H9 (cell line): ENCODE measurements around the gene COL23A1. TPM values are rescaled to one million over a fixed set of nuclear protein-coding genes. Genes with fewer than 3 reads are reported as not detected.

Experiments
- DNase-seq: peaks from one replicate; pipeline ENCODE4 v3.0.0-alpha.2; 2017
- H2AFZ ChIP-seq: one replicate; pipeline ENCODE4 v1.6.1; 2013; ENCODE audit warnings: mild to moderate bottlenecking, low read length, control low read depth, moderate library complexity
- H2AK5ac ChIP-seq: 2 replicates; pipeline ENCODE4 v1.6.1; 2013; ENCODE audit warnings: low read length, control low read depth, mixed read lengths; ENCODE audit not compliant: insufficient read length
- H2BK120ac ChIP-seq: one replicate; pipeline ENCODE4 v1.6.1; 2013; ENCODE audit warnings: low read depth, mild to moderate bottlenecking, low read length, control low read depth, inconsistent platforms; ENCODE audit not compliant: poor library complexity, severe bottlenecking
- H2BK12ac ChIP-seq: 2 replicates; pipeline ENCODE4 v1.6.1; 2013; ENCODE audit warnings: low read length, control low read depth, mixed read lengths, low read depth; ENCODE audit not compliant: insufficient read length
- H2BK15ac ChIP-seq: 2 replicates; pipeline ENCODE4 v1.6.1; 2013; ENCODE audit warnings: low read depth, low read length, control low read depth
- H2BK20ac ChIP-seq: one replicate; pipeline ENCODE4 v1.6.1; 2013; ENCODE audit warnings: low read depth, mild to moderate bottlenecking, low read length, control low read depth, inconsistent platforms; ENCODE audit not compliant: poor library complexity, severe bottlenecking
- H2BK5ac ChIP-seq: 2 replicates; pipeline ENCODE4 v1.6.1; 2013; ENCODE audit warnings: low read length, control low read depth, mixed read lengths; ENCODE audit not compliant: insufficient read length
- H3K14ac ChIP-seq: 2 replicates; pipeline ENCODE4 v1.6.1; 2013; ENCODE audit warnings: low read length, control low read depth; ENCODE audit not compliant: insufficient read depth
- H3K18ac ChIP-seq: 2 replicates; pipeline ENCODE4 v1.6.1; 2013; ENCODE audit warnings: low read depth, mild to moderate bottlenecking, mixed read lengths, low read length, control low read depth; ENCODE audit not compliant: insufficient read length
- H3K23ac ChIP-seq: 2 replicates; pipeline ENCODE4 v1.6.1; 2013; ENCODE audit warnings: low read length, control low read depth, mixed read lengths, low read depth; ENCODE audit not compliant: insufficient read length
- H3K23me2 ChIP-seq: 2 replicates; pipeline ENCODE4 v1.6.1; 2013; ENCODE audit warnings: low read depth, mild to moderate bottlenecking, mixed read lengths, low read length, control low read depth; ENCODE audit not compliant: insufficient read length, poor library complexity, severe bottlenecking
- H3K27ac ChIP-seq: 2 replicates; pipeline ENCODE4 v1.5.1; 2013; ENCODE audit warnings: low read length, control low read depth, mixed read lengths, low read depth; ENCODE audit not compliant: insufficient read length
- H3K27me3 ChIP-seq: 2 replicates; pipeline ENCODE4 v1.6.1; 2013; ENCODE audit warnings: low read length, control low read depth, inconsistent platforms; ENCODE audit not compliant: insufficient read depth
- H3K4ac ChIP-seq: 2 replicates; pipeline ENCODE4 v1.6.1; 2013; ENCODE audit warnings: low read depth, mild to moderate bottlenecking, control low read depth, inconsistent platforms, low read length, moderate library complexity
- H3K4me1 ChIP-seq: 2 replicates; pipeline ENCODE4 v1.6.1; 2013; ENCODE audit warnings: low read length, control low read depth, inconsistent platforms; ENCODE audit not compliant: insufficient read depth
- H3K4me2 ChIP-seq: 2 replicates; pipeline ENCODE4 v1.6.1; 2013; ENCODE audit warnings: low read length, control low read depth, mixed read lengths; ENCODE audit not compliant: insufficient read length, insufficient read depth
- H3K56ac ChIP-seq: 2 replicates; pipeline ENCODE4 v1.6.1; 2013; ENCODE audit warnings: low read depth, mild to moderate bottlenecking, mixed read lengths, low read length, control low read depth; ENCODE audit not compliant: insufficient read length
- H3K79me1 ChIP-seq: 2 replicates; pipeline ENCODE4 v1.6.1; 2013; ENCODE audit warnings: low read depth, mild to moderate bottlenecking, moderate library complexity, low read length, control low read depth, inconsistent platforms; ENCODE audit not compliant: insufficient read depth, poor library complexity, severe bottlenecking
- H3K79me2 ChIP-seq: 2 replicates; pipeline ENCODE4 v1.6.1; 2013; ENCODE audit warnings: low read length, control low read depth, inconsistent platforms; ENCODE audit not compliant: insufficient read depth
- H3K9ac ChIP-seq: 2 replicates; pipeline ENCODE4 v1.6.1; 2013; ENCODE audit warnings: low read length, control low read depth, mixed read lengths; ENCODE audit not compliant: insufficient read length; ENCODE audit errors: extremely low read depth
- H3K9me3 ChIP-seq: one replicate; pipeline ENCODE4 v1.6.1; 2013; ENCODE audit warnings: low read depth, low read length, inconsistent platforms; ENCODE audit not compliant: control insufficient read depth
- H3T11ph ChIP-seq: one replicate; pipeline ENCODE4 v1.6.1; 2013; ENCODE audit warnings: mild to moderate bottlenecking, low read length, control low read depth, inconsistent platforms
- H4K20me1 ChIP-seq: one replicate; pipeline ENCODE4 v1.6.1; 2013; ENCODE audit not compliant: control insufficient read depth, insufficient read length, insufficient read depth
- H4K5ac ChIP-seq: 2 replicates; pipeline ENCODE4 v1.6.1; 2013; ENCODE audit warnings: low read depth, mild to moderate bottlenecking, mixed read lengths, low read length, control low read depth; ENCODE audit not compliant: insufficient read length
- H4K8ac ChIP-seq: replicated peaks from 2 replicates; pipeline ENCODE4 v1.6.1; 2013; ENCODE audit warnings: low read length, control low read depth, mixed read lengths, low read depth; ENCODE audit not compliant: insufficient read length
- H4K91ac ChIP-seq: 2 replicates; pipeline ENCODE4 v1.6.1; 2013; ENCODE audit warnings: low read depth, mild to moderate bottlenecking, moderate library complexity, mixed read lengths, low read length, control low read depth; ENCODE audit not compliant: insufficient read length
- H3K27ac Mint-ChIP-seq, 3 experiments: 2 replicates in 2 of 3; 3 replicates in 1 of 3; pipeline ENCODE4 v1.8.0; 2020 to 2021; ENCODE audit warnings: mixed read lengths in 3 of 3, mild to moderate bottlenecking in 1 of 3, moderate library complexity in 1 of 3
- H3K27me3 Mint-ChIP-seq: 2 replicates; pipeline ENCODE4 v1.8.0; 2021; ENCODE audit warnings: low read depth, mild to moderate bottlenecking, moderate library complexity, mixed read lengths
- H3K36me3 Mint-ChIP-seq, 3 experiments: 2 replicates in 2 of 3; 3 replicates in 1 of 3; pipeline ENCODE4 v1.8.0; 2020 to 2021; ENCODE audit warnings: low read depth in 3 of 3, mixed read lengths in 3 of 3; ENCODE audit not compliant: insufficient read depth in 1 of 3
- H3K4me1 Mint-ChIP-seq, 2 experiments: 2 replicates each; pipeline ENCODE4 v1.8.0; 2020; ENCODE audit warnings: mixed read lengths in 2 of 2
- H3K4me3 Mint-ChIP-seq, 2 experiments: 2 replicates in 1 of 2; 3 replicates in 1 of 2; pipeline ENCODE4 v1.8.0; 2020 to 2021; ENCODE audit warnings: mild to moderate bottlenecking in 2 of 2, mixed read lengths in 2 of 2, moderate library complexity in 1 of 2
- H3K9me3 Mint-ChIP-seq, 2 experiments: 2 replicates in 1 of 2; 3 replicates in 1 of 2; pipeline ENCODE4 v1.8.0; 2020; ENCODE audit warnings: mild to moderate bottlenecking in 2 of 2, mixed read lengths in 2 of 2, moderate library complexity in 1 of 2
- CTCF ChIP-seq: fragments of 200-600 bp; sonication (generic); conservative IDR thresholded peaks from 3 replicates; pipeline ENCODE4 v1.8.0; 2021; ENCODE audit warnings: antibody characterized with exemption, mild to moderate bottlenecking
- WGBS: extraction: QIAGEN DNeasy Blood & Tissue Kit; methylation state at CpG from one replicate; pipeline ENCODE4 v1.1.7; 2013; ENCODE audit warnings: missing lambda C conversion rate, low lambda C conversion rate, mixed read lengths; ENCODE audit not compliant: insufficient read length; ENCODE audit errors: extremely low coverage; 5-methylcytosine and 5-hydroxymethylcytosine counted together
- total RNA-seq: library from RNA; stranded (reverse); gene quantifications from 2 replicates; pipeline ENCODE4 v1.2.1, GENCODE V29; 2021

The COL23A1 gene
- total RNA-seq, 1 experiment from 2014 or later = 2.6 TPM

- TF ChIP-seq CTCF = no peak
- H3K9me3 ChIP-seq = no peaks in the 10 kb centered on the region
- no peak overlapping the region for H2BK5ac ChIP-seq
- H2BK12ac ChIP-seq = no peak overlapping the region
- H3K4me2 ChIP-seq = no peak overlapping the region
- H4K20me1 ChIP-seq = no peaks in the 10 kb centered on the region
- H4K91ac ChIP-seq = no peak overlapping the region
- H3K9ac ChIP-seq = no peak overlapping the region
- no peak overlapping the region for H3K23ac ChIP-seq
- no peaks in the 10 kb centered on the region for H3K27me3 ChIP-seq
- no peak overlapping the region for H3K14ac ChIP-seq
- no peak overlapping the region for H4K8ac ChIP-seq
- no peaks in the 10 kb centered on the region for H3K9me3 Mint-ChIP-seq
- H2BK120ac ChIP-seq = no peak overlapping the region
- H3K23me2 ChIP-seq = no peaks in the 10 kb centered on the region
- H3K56ac ChIP-seq = no peak overlapping the region
- H3K27me3 Mint-ChIP-seq = peaks cover 5% of the 10 kb centered on the region
- no peak overlapping the region for H3K4ac ChIP-seq
- no peaks in the 10 kb centered on the region for H3K36me3 Mint-ChIP-seq
- H2BK15ac ChIP-seq = no peak overlapping the region
- H3K4me1 ChIP-seq = no peaks in the 10 kb centered on the region
- H2AFZ ChIP-seq = no peak overlapping the region
- WGBS = no CpG with 5 or more reads among the region's 4 CpGs
- no peak overlapping the region for H2AK5ac ChIP-seq
- H3K27ac Mint-ChIP-seq = no peak overlapping the region
- H3K18ac ChIP-seq = no peak overlapping the region
- H2BK20ac ChIP-seq = no peak overlapping the region
- H3K79me1 ChIP-seq = no peaks in the 10 kb centered on the region
- H3K27ac ChIP-seq = no peak overlapping the region
- H3K4me1 Mint-ChIP-seq = peaks cover 7 to 25% of the 10 kb centered on the region in 2 experiments
- no peak overlapping the region for H4K5ac ChIP-seq
- no peak overlapping the region for H3T11ph ChIP-seq
- H3K79me2 ChIP-seq = no peaks in the 10 kb centered on the region
- H3K4me3 Mint-ChIP-seq = no peak overlapping the region
- no peak for DNase-seq
Observed at GRCh38 chr5:178413988-178414387, 176.2 kb downstream of the COL23A1 start.
